Anterior cingulate cortex (tissue), 58 donors: ENCODE results near the gene PRKCB.
"Not testable (repeated sequence)": the region's sequence is repeated elsewhere in the genome, so short reads cannot be mapped to it uniquely, and the experiment has no call there.

ENCODE experiments used
- DNase-seq, 58 donors: peaks; one replicate each; lab custom pipeline; 2025; lab: John Stamatoyannopoulos, UW

Gene PRKCB

DNA sequence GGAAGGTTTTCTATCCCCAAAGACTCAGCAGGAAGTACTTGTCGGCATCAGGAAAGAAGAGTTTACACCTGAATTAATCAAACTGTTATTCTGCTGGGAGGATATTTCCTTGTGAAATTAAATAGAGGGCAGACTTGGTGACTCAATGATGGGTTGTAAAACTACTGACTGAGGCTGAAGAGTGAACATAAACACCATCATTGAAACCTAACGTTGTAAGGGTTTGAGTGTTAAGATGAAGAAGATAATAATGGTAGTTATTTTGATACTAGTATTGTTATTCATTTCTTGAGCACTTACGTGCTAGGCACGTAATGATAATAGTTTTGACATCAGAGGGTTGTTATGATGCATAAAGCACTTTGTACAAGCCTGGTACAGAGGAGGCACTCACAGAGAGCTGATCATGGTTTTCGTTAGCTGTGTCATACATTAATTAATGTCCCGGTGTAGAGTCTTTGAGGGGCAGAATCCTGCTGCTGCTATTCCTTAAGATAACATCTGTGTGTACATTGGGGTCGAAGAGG, 356.2 kb downstream of the PRKCB start:
- no peak for DNase-seq

- DNase-seq = no peak
Measured at GRCh38 chr16:24195221-24195620, 359.4 kb downstream of the PRKCB start.

GRCh38 chr16:24198807-24199533, 363.2 kb downstream of the PRKCB start:
- DNase-seq = no peak

- DNase-seq = no peak
Measured at GRCh38 chr16:24203675-24204074, 367.9 kb downstream of the PRKCB start.

- DNase-seq = no peak
Measured at GRCh38 chr16:24204150-24204665, 368.4 kb downstream of the PRKCB start.

DNA sequence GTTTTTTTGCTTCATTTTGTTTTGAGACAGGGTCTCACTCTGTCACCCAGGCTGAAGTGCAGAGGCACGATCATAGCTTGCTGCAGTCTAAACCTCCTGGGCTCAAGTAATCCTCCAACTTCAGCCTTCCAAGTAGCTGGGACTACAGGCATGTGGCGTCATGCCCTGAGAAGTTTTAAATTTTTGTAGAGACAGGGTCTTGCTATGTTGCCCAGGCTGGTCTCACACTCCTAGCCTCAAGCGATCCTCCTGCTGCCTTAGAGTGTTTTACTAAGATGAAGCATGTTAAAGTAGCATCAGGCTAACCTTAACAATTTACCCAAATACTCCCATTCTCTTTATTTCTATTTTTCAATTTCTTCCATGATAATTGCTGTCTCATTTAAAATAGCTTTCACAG, 371.1 kb downstream of the PRKCB start:
- DNase-seq = no peak

- peak in 49 of 58 donors; percentile 3 to 85 (median 50) for DNase-seq
Measured at GRCh38 chr16:24208710-24209109, 372.9 kb downstream of the PRKCB start.

DNA sequence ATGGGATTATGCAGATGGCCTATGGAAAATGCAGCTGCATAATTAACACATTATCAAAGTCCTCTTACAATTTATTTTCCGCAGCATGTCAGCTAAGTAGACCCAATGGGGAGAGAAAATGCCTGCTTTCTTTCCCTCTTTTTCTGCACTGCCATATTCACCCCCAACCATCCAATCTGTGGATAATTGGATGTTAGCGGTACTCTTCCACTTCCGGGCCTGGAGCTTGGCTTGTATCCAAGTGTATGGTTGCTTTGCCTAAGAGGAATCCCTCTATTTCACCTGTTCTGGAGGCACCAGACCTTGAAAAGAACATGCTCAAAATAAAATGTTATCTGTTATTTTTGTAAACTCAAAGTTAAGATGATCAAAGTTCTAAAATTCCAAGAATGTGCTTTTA, 379.2 kb downstream of the PRKCB start:
- no peak for DNase-seq

GRCh38 chr16:24216961-24217360, 381.2 kb downstream of the PRKCB start:
- DNase-seq = no peak

- DNase-seq = no peak
Measured at GRCh38 chr16:24217461-24217860, 381.7 kb downstream of the PRKCB start.

DNA sequence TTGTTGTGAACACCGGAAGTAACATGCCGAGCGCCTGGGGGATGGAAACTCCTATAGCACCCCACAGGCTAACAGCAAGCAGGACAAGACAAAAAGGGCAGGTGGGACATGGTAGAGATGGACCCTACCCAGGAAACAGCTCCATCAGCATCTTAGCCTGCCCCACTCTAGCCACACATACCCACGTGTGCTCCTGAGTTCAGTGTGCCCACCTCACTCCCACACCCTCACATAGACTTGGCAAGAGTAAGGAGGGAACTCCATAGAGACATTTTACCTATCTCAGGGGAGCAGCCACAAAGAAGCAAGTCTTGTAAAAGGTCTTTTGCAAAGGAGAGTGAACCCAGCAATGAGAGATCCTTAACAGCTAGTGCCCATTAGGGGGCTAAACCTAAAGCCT, 382.5 kb downstream of the PRKCB start:
- no peak for DNase-seq

DNA sequence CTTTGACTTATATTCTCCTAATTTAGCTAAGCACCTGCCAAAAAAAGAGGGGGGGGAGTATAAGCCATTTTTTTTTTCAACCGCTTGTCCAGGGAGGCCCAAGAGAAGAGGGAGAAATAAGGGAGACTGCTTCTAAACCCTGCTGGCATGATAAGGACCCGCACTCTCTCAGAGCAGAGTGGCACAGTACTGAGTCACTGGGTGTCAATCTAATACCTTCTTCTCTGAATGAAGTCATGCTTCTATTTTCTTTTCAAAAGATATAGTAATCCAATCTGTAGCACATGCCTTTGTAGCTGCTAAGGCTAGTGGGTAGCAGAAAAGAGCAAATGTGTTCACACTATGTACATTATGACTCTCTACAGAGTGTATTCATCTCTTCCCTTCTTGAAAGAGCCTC, 385.4 kb downstream of the PRKCB start:
- no peak for DNase-seq

DNA sequence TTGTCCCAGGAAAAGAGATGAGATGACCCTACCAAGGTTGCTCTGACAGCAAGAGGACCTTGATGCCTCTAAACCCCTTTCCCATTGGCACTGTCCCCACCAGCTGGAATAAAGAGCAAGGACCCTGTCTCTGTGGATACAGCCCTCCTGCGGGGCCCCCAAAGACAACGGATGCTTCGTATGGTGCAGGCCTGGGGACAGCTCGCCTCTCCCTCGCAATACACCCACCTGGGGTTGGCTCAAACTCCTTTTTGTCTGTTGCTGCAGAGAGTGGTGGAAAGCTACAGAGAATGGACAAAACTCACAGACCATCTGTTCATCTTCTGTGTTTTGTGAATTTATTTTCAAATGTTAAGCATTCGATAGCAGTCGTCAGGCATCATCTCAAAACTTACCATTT, 392.7 kb downstream of the PRKCB start:
- DNase-seq = peak in 17 of 58 donors; percentile 3 to 51 (median 14)

- no peak for DNase-seq
Measured at GRCh38 chr16:24232936-24233335, 397.2 kb downstream of the PRKCB start.

- no peak for DNase-seq
Measured at GRCh38 chr16:24234737-24235136, 399.0 kb downstream of the PRKCB start.

GRCh38 chr16:24235806-24236205, 400.0 kb downstream of the PRKCB start:
- peak in 25 of 58 donors; percentile 1 to 53 (median 23) for DNase-seq

DNA sequence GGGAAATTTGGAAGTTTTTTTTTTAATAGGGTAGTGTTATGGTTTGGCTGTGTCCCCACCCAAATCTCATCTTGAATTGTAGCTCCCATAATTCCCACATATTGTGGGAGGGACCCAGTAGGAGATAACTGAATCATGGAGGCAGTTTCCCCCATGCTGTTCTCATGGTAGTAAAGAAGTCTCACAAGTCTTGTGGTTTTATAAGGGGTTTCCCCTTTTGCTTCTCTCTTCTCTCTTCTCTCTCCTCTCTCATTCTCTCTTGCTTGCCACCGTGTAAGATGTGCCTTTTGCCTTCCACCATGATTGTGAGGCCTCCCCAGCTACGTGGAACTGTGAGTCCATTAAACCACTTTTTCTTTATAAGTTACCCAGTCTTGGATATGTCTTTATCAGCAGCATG, 403.1 kb downstream of the PRKCB start:
- DNase-seq = not testable (repeated sequence)

GRCh38 chr16:24246911-24247607, 411.3 kb downstream of the PRKCB start:
- DNase-seq = no peak

DNA sequence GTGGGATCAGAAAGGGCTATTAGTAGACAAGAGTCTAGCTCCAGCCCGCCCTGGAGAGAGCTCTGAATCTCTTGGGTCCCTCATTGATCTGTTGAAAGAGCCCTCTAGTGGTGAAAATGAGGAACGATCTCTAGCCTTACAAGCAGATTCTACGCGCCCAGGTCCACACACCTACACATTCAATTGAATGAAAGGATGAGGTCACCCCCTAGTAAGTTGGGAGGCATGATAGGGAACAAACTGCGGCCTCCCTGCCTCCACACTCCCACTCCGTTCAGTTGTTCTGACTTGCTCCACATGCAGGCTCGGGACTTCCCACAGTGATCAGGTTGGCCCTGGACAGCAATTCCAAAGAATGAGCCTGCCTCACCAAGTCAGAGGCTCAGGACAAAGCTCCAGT, 417.4 kb downstream of the PRKCB start:
- DNase-seq = peak in 36 of 58 donors; percentile 1 to 67 (median 20)

DNA sequence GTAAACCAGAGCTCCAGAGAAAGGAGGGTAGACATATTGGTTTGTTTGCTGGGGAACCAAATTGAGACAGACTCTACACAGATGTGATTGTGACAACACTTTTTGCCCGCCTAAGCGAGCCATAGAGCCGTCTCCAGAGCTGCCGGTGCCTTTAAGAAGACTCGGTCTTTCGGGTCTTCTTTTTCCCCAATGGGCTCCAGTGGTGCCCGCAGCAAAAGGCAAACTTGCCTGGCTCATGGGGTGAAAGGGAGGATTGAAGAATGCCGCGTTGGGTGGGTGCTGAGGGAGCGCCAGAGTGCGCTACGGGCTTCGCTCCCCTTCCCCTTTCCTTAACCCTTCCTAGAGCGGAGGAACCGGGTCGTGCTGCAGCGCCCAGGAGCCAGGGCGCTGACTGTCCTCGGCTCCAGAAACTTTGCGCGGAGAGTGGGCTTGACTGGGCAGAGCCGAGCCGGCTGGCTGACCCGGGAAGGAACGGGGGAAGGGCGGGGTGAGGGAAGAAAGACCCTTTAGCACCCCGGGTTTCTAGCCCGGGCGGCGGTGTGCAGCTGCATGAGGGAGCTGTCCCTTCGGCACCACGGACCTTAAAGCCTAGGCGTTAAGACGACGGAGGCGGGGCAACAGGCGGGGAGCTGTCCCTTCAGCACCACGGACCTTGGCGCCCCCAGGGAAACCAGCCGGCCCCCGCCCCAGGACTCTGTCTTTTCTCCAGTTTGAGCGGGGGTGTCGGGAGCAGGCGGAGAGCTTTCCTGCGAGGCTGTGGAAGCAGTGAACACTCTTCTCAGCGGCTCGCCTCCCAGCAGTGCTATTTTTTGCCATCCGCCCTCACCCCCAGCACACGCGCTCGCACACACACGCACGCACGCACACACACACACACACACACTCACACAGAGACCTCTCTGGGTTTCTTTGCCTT, 419.9 kb downstream of the PRKCB start, which contains the start of gene CACNG3:
Gene CACNG3 (plus strand): TSS at position 880 of the 916 bp plus-strand sequence. CDS start 420 bp downstream, outside the sequence.
- DNase-seq = peak in 50 of 58 donors; percentile 7 to 72 (median 42)
